Ovary (tissue), 9 donors: ENCODE data around the gene RIN3. TPM values are rescaled to one million over a fixed set of nuclear protein-coding genes. Genes with fewer than 3 reads are reported as not detected.

Experiments
- DNase-seq, 5 donors: peaks; one replicate each; pipeline ENCODE4 v3.0.0-alpha.2; 2019 to 2020
- H3K27ac ChIP-seq, 2 donors: fragments of 200-600 bp; one replicate each; pipeline versions ENCODE4 v1.5.1 to v1.8.0; 2019 to 2022
- H3K27me3 ChIP-seq: fragments of 200-600 bp; one replicate; pipeline ENCODE4 v1.8.0; 2022
- H3K36me3 ChIP-seq: fragments of 200-600 bp; sonication (generic); one replicate; pipeline ENCODE4 v1.5.1; 2019
- H3K4me1 ChIP-seq: one replicate; pipeline ENCODE4 v1.8.1; 2013; ENCODE audit warnings: mild to moderate bottlenecking, moderate library complexity; ENCODE audit not compliant: insufficient read depth
- H3K4me3 ChIP-seq: fragments of 200-600 bp; sonication (generic); one replicate; pipeline ENCODE4 v1.5.1; 2017
- H3K9me3 ChIP-seq, 2 donors: fragments of 200-600 bp in 1 of 2; sonication (generic) in 1 of 2; one replicate each; pipeline versions ENCODE4 v1.5.1 to v1.8.1; 2013 to 2019; ENCODE audit warnings: mild to moderate bottlenecking in 1 of 2, moderate library complexity in 1 of 2
- EP300 ChIP-seq: sonication (generic); formaldehyde crosslinking; IDR thresholded peaks from one replicate; pipeline ENCODE4 v1.6.1; 2017; ENCODE audit warnings: antibody characterized with exemption
- POLR2A ChIP-seq: fragments of 450-650 bp; IDR thresholded peaks from one replicate; pipeline ENCODE4 v1.6.1; 2017; ENCODE audit warnings: antibody characterized with exemption, mild to moderate bottlenecking, moderate library complexity
- WGBS, 3 donors: extraction: QIAGEN DNeasy Blood & Tissue Kit in 1 of 3; methylation state at CpG; one replicate each; pipeline versions ENCODE4 v1.1.5 to v1.1.7; 2013 to 2017; 5-methylcytosine and 5-hydroxymethylcytosine counted together
- intact Hi-C, 4 donors: fragments of 100-400 bp; cut with DNase I; formaldehyde crosslinking; loops; one replicate each; pipeline versions ENCODE4 v1.11.0 to v1.15.1; 2022 to 2023
- polyA plus RNA-seq, 2 donors: library from polyadenylated mRNA; stranded (reverse); fragments of 200-250 nt in 1 of 2; fragments of 350-450 nt in 1 of 2; fragmentation: Illumina TruSeq in 1 of 2; extraction: RNeasy Lipid Tissue Mini Kit (QIAGEN cat#74804) in 1 of 2; gene quantifications; one replicate each; pipeline ENCODE4 v1.2.3, GENCODE V29; 2013 to 2014
- total RNA-seq, 7 donors: library from RNA; depleted of rRNA in 2 of 7; stranded (reverse); fragments of >200 nt in 2 of 7; fragmentation: NEBNext Ultra II Directional in 3 of 7; extraction: Animal tissue kit (Norgen Biotek cat#: 25700) in 3 of 7; gene quantifications; one replicate each; pipeline versions ENCODE4 v1.1.0 to v1.2.4, GENCODE V29; 2016 to 2023
- TF ChIP-seq, protein P1 (sequence below), 3 donors: fragments of 450-650 bp in 2 of 3; fragments of 200-600 bp in 1 of 3; IDR thresholded peaks; one replicate each; pipeline versions ENCODE4 v1.5.1 to v1.8.0; 2016 to 2022; ENCODE audit warnings: antibody characterized with exemption in 3 of 3, mild to moderate bottlenecking in 1 of 3
- donor health status: DM: no; HTN: no; CAD: no; lungs with moderate emphysema.
- donor health status: DM: no; HTN: no; CAD: no.
- donor health status: Bipolar disorder and iron deficiency.
- donor health status: DM: yes; HTN: yes; CAD: no.
- donor health status: DM: no; HTN: no; CAD: no.
- donor health status: DM: yes; HTN: yes; CAD: no.

The RIN3 gene
- total and polyA plus RNA-seq, 9 donors = 3.8 to 27.9 (median 13.9) TPM

- no peak for DNase-seq
- H3K27me3 ChIP-seq = no peaks in the 10 kb centered on the region
- intact Hi-C loops = no loop called here
- H3K4me1 ChIP-seq = no peaks in the 10 kb centered on the region
- TF ChIP-seq, protein P1, sequence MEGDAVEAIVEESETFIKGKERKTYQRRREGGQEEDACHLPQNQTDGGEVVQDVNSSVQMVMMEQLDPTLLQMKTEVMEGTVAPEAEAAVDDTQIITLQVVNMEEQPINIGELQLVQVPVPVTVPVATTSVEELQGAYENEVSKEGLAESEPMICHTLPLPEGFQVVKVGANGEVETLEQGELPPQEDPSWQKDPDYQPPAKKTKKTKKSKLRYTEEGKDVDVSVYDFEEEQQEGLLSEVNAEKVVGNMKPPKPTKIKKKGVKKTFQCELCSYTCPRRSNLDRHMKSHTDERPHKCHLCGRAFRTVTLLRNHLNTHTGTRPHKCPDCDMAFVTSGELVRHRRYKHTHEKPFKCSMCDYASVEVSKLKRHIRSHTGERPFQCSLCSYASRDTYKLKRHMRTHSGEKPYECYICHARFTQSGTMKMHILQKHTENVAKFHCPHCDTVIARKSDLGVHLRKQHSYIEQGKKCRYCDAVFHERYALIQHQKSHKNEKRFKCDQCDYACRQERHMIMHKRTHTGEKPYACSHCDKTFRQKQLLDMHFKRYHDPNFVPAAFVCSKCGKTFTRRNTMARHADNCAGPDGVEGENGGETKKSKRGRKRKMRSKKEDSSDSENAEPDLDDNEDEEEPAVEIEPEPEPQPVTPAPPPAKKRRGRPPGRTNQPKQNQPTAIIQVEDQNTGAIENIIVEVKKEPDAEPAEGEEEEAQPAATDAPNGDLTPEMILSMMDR (IDR thresholded peaks at IDR 0.05) = no peak
- TF ChIP-seq EP300 (no peak), POLR2A (no peak)
- H3K9me3 ChIP-seq = no peaks in the 10 kb centered on the region
- WGBS, 3 donors = 82 to 91% (median 84%) methylated on average over 7 of the region's 7 CpGs
- H3K4me3 ChIP-seq = no peak overlapping the region
- H3K36me3 ChIP-seq = no peaks in the 10 kb centered on the region
- no peak overlapping the region for H3K27ac ChIP-seq
These were observed 97.3 kb downstream of the RIN3 start for GRCh38 chr14:92610849-92611271.

DNA sequence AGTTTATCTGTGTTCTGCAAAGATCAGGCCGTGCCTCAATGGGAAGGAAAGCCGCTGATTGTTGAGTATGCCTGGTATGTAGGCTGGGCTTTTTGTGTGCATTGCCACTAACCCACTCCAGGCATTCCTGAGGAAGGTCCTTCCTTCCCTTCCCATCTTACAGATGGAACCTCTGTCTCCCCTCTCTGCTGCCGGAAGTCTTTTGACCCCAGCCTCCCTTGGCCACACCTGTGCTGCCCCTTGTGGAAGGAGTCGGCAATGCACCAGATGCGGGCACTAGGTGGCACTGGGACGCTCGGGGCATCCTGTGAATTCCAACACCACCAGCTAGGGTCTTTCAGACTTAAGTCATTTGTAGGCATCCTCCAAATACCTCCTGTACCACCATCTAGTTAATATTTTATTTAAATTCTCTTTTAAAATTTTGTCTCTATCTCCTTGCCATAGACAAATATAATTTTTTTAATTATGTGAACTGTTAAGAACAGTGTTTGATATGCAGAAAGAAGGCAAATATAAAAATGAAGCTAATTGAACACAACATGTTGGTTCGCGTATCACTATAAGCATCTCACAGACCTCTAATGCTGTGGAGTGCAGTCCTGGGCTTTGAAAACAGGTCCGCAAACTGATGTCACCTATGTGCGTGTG is 99.6 kb downstream of the RIN3 start:
- no peak for DNase-seq

GRCh38 chr14:92613681-92614260 is 100.2 kb downstream of the RIN3 start:
- Histone ChIP-seq H3K4me1 (no peaks in the 10 kb centered on the region), H3K4me3 (no peak overlapping the region), H3K27me3 (no peaks in the 10 kb centered on the region), H3K27ac (no peak overlapping the region), H3K36me3 (no peaks in the 10 kb centered on the region), H3K9me3 (no peaks in the 10 kb centered on the region)
- intact Hi-C loops = no loop called here
- no peak for DNase-seq
- TF ChIP-seq EP300 (no peak), POLR2A (no peak)
- TF ChIP-seq, protein P1 (IDR thresholded peaks at IDR 0.05) = no peak
- 92 to 94% (median 93%) methylated on average over 10 of the region's 10 CpGs for WGBS, 3 donors

More for the DNA sequence above, 99.6 kb downstream of the RIN3 start:
- intact Hi-C loops = no loop called here
- no peaks in the 10 kb centered on the region for H3K27me3 ChIP-seq
- TF ChIP-seq, protein P1 (IDR thresholded peaks at IDR 0.05) = no peak
- TF ChIP-seq POLR2A (no peak), EP300 (no peak)
- no peak overlapping the region for H3K4me3 ChIP-seq
- WGBS, 3 donors = 74 to 79% (median 76%) methylated on average over 11 of the region's 11 CpGs
- H3K27ac ChIP-seq = no peak overlapping the region
- no peaks in the 10 kb centered on the region for H3K4me1 ChIP-seq
- H3K9me3 ChIP-seq = no peaks in the 10 kb centered on the region
- H3K36me3 ChIP-seq = no peaks in the 10 kb centered on the region

GRCh38 chr14:92615451-92615850 is 101.9 kb downstream of the RIN3 start:
- no peaks in the 10 kb centered on the region for H3K27me3 ChIP-seq
- DNase-seq = no peak
- H3K27ac ChIP-seq = no peak overlapping the region
- no peaks in the 10 kb centered on the region for H3K36me3 ChIP-seq
- intact Hi-C loops = no loop called here
- H3K4me3 ChIP-seq = no peak overlapping the region
- no peaks in the 10 kb centered on the region for H3K4me1 ChIP-seq
- no peaks in the 10 kb centered on the region for H3K9me3 ChIP-seq
- TF ChIP-seq, protein P1 (IDR thresholded peaks at IDR 0.05) = no peak
- TF ChIP-seq POLR2A = no peak
- TF ChIP-seq EP300 = no peak
- 71 to 84% (median 81%) methylated on average over 4 of the region's 4 CpGs for WGBS, 3 donors
